ENCODE data around the gene NDC80.
"Not testable (repeated sequence)": the region's sequence is repeated elsewhere in the genome, so short reads cannot be mapped to it uniquely, and the experiment has no call there.

The NDC80 gene

GRCh38 chr18:2625217-2625616 lies 53.9 kb downstream of the NDC80 start:
- no peak for DNase-seq (ENCODE audit: low read depth, low spot score)

- no peak for DNase-seq (ENCODE audit: low read depth, low spot score)
Measured at GRCh38 chr18:2627821-2628276, 56.5 kb downstream of the NDC80 start.

GRCh38 chr18:2629003-2629402 lies 57.6 kb downstream of the NDC80 start:
- no peak for DNase-seq (ENCODE audit: low read depth, low spot score)

- no peak for DNase-seq (ENCODE audit: low read depth, low spot score)
Measured at GRCh38 chr18:2635586-2635985, 64.2 kb downstream of the NDC80 start.

- peak; percentile 20 for DNase-seq (ENCODE audit: low read depth, low spot score)
Measured at GRCh38 chr18:2636126-2636631, 64.8 kb downstream of the NDC80 start.

- no peak for DNase-seq (ENCODE audit: low read depth, low spot score)
Measured at GRCh38 chr18:2641638-2642037, 70.3 kb downstream of the NDC80 start.

GRCh38 chr18:2642771-2643170 lies 71.4 kb downstream of the NDC80 start:
- peak; percentile 66 for DNase-seq (ENCODE audit: low read depth, low spot score)

- DNase-seq (ENCODE audit: low read depth, low spot score) = no peak
Measured at GRCh38 chr18:2644535-2644934, 73.2 kb downstream of the NDC80 start.

- DNase-seq (ENCODE audit: low read depth, low spot score) = no peak
Measured at GRCh38 chr18:2651981-2652380, 80.6 kb downstream of the NDC80 start.

- no peak for DNase-seq (ENCODE audit: low read depth, low spot score)
Measured at GRCh38 chr18:2653467-2653866, 82.1 kb downstream of the NDC80 start.

- peak; percentile 55 for DNase-seq (ENCODE audit: low read depth, low spot score)
Measured at GRCh38 chr18:2654169-2654927, 83.0 kb downstream of the NDC80 start.

- no peak for DNase-seq (ENCODE audit: low read depth, low spot score)
Measured at GRCh38 chr18:2654928-2655177, 83.5 kb downstream of the NDC80 start.

GRCh38 chr18:2655178-2655953 lies 84.0 kb downstream of the NDC80 start, which contains the start of gene SMCHD1:
Gene SMCHD1, plus strand, starts transcription at chr18:2655726. Its CDS starts 350 bp downstream, at chr18:2656076.
- DNase-seq (ENCODE audit: low read depth, low spot score) = peak; percentile 92

GRCh38 chr18:2655954-2656236 lies 84.5 kb downstream of the NDC80 start:
- DNase-seq (ENCODE audit: low read depth, low spot score) = no peak

- peak; percentile 71 for DNase-seq (ENCODE audit: low read depth, low spot score)
Measured at GRCh38 chr18:2656237-2656980, 85.1 kb downstream of the NDC80 start.

- DNase-seq (ENCODE audit: low read depth, low spot score) = no peak
Measured at GRCh38 chr18:2656981-2657512, 85.7 kb downstream of the NDC80 start.

- peak; percentile 69 for DNase-seq (ENCODE audit: low read depth, low spot score)
Measured at GRCh38 chr18:2657788-2658458, 86.6 kb downstream of the NDC80 start.

GRCh38 chr18:2660849-2661248 lies 89.5 kb downstream of the NDC80 start:
- not testable (repeated sequence) for DNase-seq (ENCODE audit: low read depth, low spot score)

- not testable (repeated sequence) for DNase-seq (ENCODE audit: low read depth, low spot score)
Measured at GRCh38 chr18:2662288-2662687, 90.9 kb downstream of the NDC80 start.

GRCh38 chr18:2662990-2663389 lies 91.6 kb downstream of the NDC80 start:
- DNase-seq (ENCODE audit: low read depth, low spot score) = no peak
